ENCODE measurements around the gene HEYL. TPM values are rescaled to one million over a fixed set of nuclear protein-coding genes. Genes with fewer than 3 reads are reported as not detected.

Gene HEYL
- total RNA-seq, 6 experiments from 2014 or later = 0.98 to 2.6 (median 1.6) TPM

GRCh38 chr1:39655578-39656268 lies 16.3 kb upstream of the HEYL start:
- TF ChIP-seq POLR2A (IDR thresholded peaks at IDR 0.05) = no peak
- no peak for TF ChIP-seq CTCF (IDR thresholded peaks at IDR 0.05)
- 67% methylated on average over 2 of the region's 5 CpGs for WGBS (ENCODE audit: insufficient coverage, low coverage, low lambda C conversion rate, missing lambda C conversion rate)
- no peak overlapping the region for H3K4me3 ChIP-seq
- H3K36me3 ChIP-seq = no peaks in the 10 kb centered on the region
- no peaks in the 10 kb centered on the region for H3K9me3 ChIP-seq
- H3K27me3 ChIP-seq = no peaks in the 10 kb centered on the region
- H3K4me1 ChIP-seq = no peaks in the 10 kb centered on the region
- no peak overlapping the region for H3K27ac ChIP-seq
- ATAC-seq (no peak), DNase-seq (no peak)
- intact Hi-C loops (cut with DNase I) = loop anchor here (10.0 kb wide), 1 partner anchor 51 kb away; no protein-coding TSS in a partner anchor

- intact Hi-C loops (cut with DNase I) = loop anchor here (10.0 kb wide), 1 partner anchor 49 kb away; no protein-coding TSS in a partner anchor
- Histone ChIP-seq H3K4me3 (no peak overlapping the region), H3K9me3 (no peaks in the 10 kb centered on the region), H3K27ac (no peak overlapping the region), H3K27me3 (no peaks in the 10 kb centered on the region), H3K4me1 (no peaks in the 10 kb centered on the region), H3K36me3 (no peaks in the 10 kb centered on the region)
- no peak for ATAC-seq
- TF ChIP-seq CTCF (IDR thresholded peaks at IDR 0.05) = no peak
- TF ChIP-seq POLR2A (IDR thresholded peaks at IDR 0.05) = no peak
- WGBS (ENCODE audit: insufficient coverage, low coverage, low lambda C conversion rate, missing lambda C conversion rate) = 71% methylated on average over 6 of the region's 7 CpGs
- no peak for DNase-seq
These were observed 14.8 kb upstream of the HEYL start for GRCh38 chr1:39654291-39654690.

DNA sequence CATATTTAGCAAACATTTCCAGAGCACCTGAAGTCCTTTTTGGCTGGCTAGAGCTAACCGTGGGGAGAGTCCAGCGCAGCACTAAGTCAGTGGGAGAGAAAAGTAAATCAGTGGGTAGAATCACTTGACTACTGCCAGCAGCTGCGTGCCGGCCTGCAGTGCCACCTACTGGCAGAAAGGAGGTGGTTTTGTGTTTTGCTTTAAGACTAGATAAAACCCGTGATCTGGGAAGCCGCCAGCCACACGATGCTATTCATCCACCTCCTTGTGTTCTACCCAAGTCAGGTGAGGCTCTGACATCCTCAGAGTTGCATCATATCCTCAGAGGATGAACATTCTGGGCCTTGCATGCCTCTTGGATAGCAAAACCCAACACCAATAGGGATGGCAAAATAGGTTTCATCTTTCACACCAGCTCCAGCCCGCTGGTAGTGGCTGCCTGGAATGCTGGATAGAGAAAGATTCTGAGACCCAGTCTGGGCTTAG lies 14.1 kb upstream of the HEYL start:
- no peak overlapping the region for H3K27ac ChIP-seq
- 4% methylated on average over 7 of the region's 8 CpGs for whole genome bisulfite sequencing (ENCODE audit: insufficient coverage, low coverage, low lambda C conversion rate, missing lambda C conversion rate)
- ATAC-seq (peak; percentile 83 to 92 (median 89)), DNase-seq (peak in 2 of 3 donors; percentile 72 to 74)
- H3K36me3 ChIP-seq = no peaks in the 10 kb centered on the region
- no peaks in the 10 kb centered on the region for H3K4me1 ChIP-seq
- TF ChIP-seq CTCF (IDR thresholded peaks at IDR 0.05) (peak; percentile 74 to 94 (median 90)), POLR2A (IDR thresholded peaks at IDR 0.05) (no peak)
- no peaks in the 10 kb centered on the region for H3K9me3 ChIP-seq
- no peak overlapping the region for H3K4me3 ChIP-seq
- H3K27me3 ChIP-seq = no peaks in the 10 kb centered on the region
- intact Hi-C loops (cut with DNase I) = loop anchor here (10.0 kb wide), 1 partner anchor 49 kb away; no protein-coding TSS in a partner anchor

DNA sequence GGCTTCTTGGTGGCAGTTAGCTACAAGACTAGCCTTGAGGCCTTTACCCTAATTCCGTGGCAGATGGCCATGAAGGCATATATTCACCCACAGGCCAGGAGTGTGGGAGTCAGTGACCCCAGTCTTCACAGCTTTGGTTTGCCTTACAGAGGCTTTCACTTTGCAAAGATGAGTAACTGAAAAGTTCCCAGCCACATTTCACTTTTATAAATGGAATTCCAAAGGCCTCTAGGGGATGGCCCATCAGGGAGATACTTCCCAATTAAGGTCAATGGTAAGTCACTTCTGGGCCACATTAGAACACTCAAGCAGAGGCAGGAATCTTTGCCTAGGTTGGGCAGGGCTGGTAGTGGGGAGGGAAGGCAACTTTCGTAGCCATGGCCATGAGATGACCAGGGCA lies 13.1 kb upstream of the HEYL start:
- no peak for ATAC-seq
- no peaks in the 10 kb centered on the region for H3K27me3 ChIP-seq
- H3K27ac ChIP-seq = no peak overlapping the region
- intact Hi-C loops (cut with DNase I) = loop anchor here (10.0 kb wide), 1 partner anchor 48 kb away; no protein-coding TSS in a partner anchor
- no peak overlapping the region for H3K4me3 ChIP-seq
- H3K36me3 ChIP-seq = no peaks in the 10 kb centered on the region
- H3K9me3 ChIP-seq = no peaks in the 10 kb centered on the region
- no peaks in the 10 kb centered on the region for H3K4me1 ChIP-seq
- no peak for DNase-seq
- WGBS (ENCODE audit: insufficient coverage, low coverage, low lambda C conversion rate, missing lambda C conversion rate) = 100% methylated on average over 1 of the region's 2 CpGs
- TF ChIP-seq POLR2A (IDR thresholded peaks at IDR 0.05) (no peak), CTCF (IDR thresholded peaks at IDR 0.05) (no peak)
